ENCODE results near the gene SUMO3.

- TF ChIP-seq CTCF (IDR thresholded peaks at IDR 0.05) (no peak), POLR2A (IDR thresholded peaks at IDR 0.05) (no peak)
Observed at GRCh38 chr21:44857127-44857892, 39.4 kb upstream of the SUMO3 start.
